SIG-M5 treated with dmso at 0.1 percent for 504 hours (cell line): ENCODE measurements around the gene ZBTB26.

Experiments
- DNase-seq: peaks from one replicate; lab custom pipeline; 2025; ENCODE audit not compliant: unreplicated experiment; lab: John Stamatoyannopoulos, UW

Gene ZBTB26

GRCh38 chr9:122931226-122932121 lies at the start of gene ZBTB26:
ZBTB26 (minus strand) TSS chr9:122931512; CDS start chr9:122919934, 11,578 bp downstream.
- DNase-seq: peak; percentile 92

GRCh38 chr9:122978601-122979000 lies 47.3 kb upstream of the ZBTB26 start:
- no peak for DNase-seq

GRCh38 chr9:122975196-122975595 lies 43.9 kb upstream of the ZBTB26 start:
- no peak for DNase-seq

GRCh38 chr9:122961139-122961538 lies 29.8 kb upstream of the ZBTB26 start:
- no peak for DNase-seq

GRCh38 chr9:122955961-122956360 lies 24.6 kb upstream of the ZBTB26 start:
- DNase-seq: no peak

- DNase-seq: no peak
Observed at GRCh38 chr9:122954253-122954691, 23.0 kb upstream of the ZBTB26 start.

GRCh38 chr9:122951056-122951455 lies 19.7 kb upstream of the ZBTB26 start:
- no peak for DNase-seq

GRCh38 chr9:122950263-122950662 lies 19.0 kb upstream of the ZBTB26 start:
- no peak for DNase-seq

GRCh38 chr9:122949696-122950095 lies 18.4 kb upstream of the ZBTB26 start:
- no peak for DNase-seq

- DNase-seq: no peak
Observed at GRCh38 chr9:122948313-122948712, 17.0 kb upstream of the ZBTB26 start.

GRCh38 chr9:122946461-122947005 lies 15.2 kb upstream of the ZBTB26 start:
- DNase-seq: no peak

GRCh38 chr9:122944960-122945888 lies 13.9 kb upstream of the ZBTB26 start:
- DNase-seq: no peak

- peak; percentile 33 for DNase-seq
Observed at GRCh38 chr9:122941582-122942234, 10.4 kb upstream of the ZBTB26 start.

GRCh38 chr9:122940749-122941581 lies 9.7 kb upstream of the ZBTB26 start, which contains the start of gene RABGAP1:
RABGAP1 (plus strand) TSS chr9:122941020; CDS start chr9:122957060, 16,040 bp downstream.
- DNase-seq: peak; percentile 97

GRCh38 chr9:122940454-122940748 lies 9.1 kb upstream of the ZBTB26 start:
- no peak for DNase-seq

- DNase-seq: peak; percentile 19
Observed at GRCh38 chr9:122939601-122940000, 8.3 kb upstream of the ZBTB26 start.

GRCh38 chr9:122936883-122937282 lies 5.6 kb upstream of the ZBTB26 start:
- no peak for DNase-seq

- no peak for DNase-seq
Observed at GRCh38 chr9:122936464-122936863, 5.2 kb upstream of the ZBTB26 start.

GRCh38 chr9:122930541-122931225 lies 629 bp downstream of the ZBTB26 start:
- no peak for DNase-seq
